GM10266 (cell line): ENCODE measurements around the gene TNNI3K.

Experiments used
- DNase-seq: peaks from one replicate; pipeline ENCODE4 v3.0.0; 2012; ENCODE audit errors: extremely low spot score
- CTCF ChIP-seq: IDR thresholded peaks from 2 replicates; pipeline ENCODE4 v1.5.1; 2012; ENCODE audit warnings: mild to moderate bottlenecking, low read depth; ENCODE audit not compliant: control insufficient read depth, insufficient read depth; ENCODE audit errors: missing control alignments

The TNNI3K gene

GRCh38 chr1:74420467-74420866 lies 185.3 kb downstream of the TNNI3K start:
- no peak for TF ChIP-seq CTCF
- DNase-seq, result no peak

DNA sequence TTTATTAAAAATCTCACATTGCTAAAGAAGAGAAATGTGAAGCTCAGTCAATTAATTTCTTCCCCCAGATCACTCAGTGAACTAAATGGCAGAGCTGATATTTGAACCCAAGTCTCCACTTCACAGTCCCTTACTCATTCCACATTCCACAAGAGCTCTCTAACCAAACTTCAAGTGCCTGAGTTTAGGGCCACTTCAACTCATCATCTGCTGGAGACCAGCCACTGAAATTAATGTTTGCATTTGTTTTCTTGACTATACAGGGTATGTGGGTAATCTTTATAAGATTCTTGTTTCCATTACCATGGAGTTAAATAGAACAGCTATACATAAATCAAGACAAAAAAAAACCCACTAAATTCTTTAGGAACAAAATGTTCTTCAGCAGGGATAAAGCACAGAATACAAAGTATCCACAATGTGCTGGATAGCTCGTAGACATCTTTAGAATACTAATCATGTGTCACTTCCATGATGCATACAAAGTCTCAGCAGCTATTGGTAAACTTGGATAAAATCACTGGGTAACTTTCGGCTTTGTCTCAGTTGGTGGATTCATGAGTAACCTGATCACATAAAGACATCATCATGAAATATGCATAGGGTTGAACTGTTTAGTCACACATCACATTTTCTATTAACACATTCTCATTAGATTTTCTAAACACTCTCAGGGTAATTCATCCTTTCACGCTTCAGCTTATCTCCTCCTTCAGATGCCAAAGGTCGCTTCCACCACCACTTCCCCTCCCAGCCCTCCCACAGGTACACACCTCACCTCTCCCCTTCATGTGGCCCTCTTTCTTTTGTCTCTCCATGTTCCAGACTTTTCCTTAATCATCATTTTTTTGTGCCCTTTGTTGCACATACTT lies 187.5 kb downstream of the TNNI3K start:
- no peak for DNase-seq
- TF ChIP-seq CTCF, result no peak

- TF ChIP-seq CTCF, result no peak
- DNase-seq, result no peak
These were observed 188.3 kb downstream of the TNNI3K start for GRCh38 chr1:74423471-74423870.

GRCh38 chr1:74425676-74426075 lies 190.5 kb downstream of the TNNI3K start:
- TF ChIP-seq CTCF, result no peak
- DNase-seq, result no peak

- TF ChIP-seq CTCF, result no peak
- no peak for DNase-seq
These were observed 191.2 kb downstream of the TNNI3K start for GRCh38 chr1:74426208-74426937.

DNA sequence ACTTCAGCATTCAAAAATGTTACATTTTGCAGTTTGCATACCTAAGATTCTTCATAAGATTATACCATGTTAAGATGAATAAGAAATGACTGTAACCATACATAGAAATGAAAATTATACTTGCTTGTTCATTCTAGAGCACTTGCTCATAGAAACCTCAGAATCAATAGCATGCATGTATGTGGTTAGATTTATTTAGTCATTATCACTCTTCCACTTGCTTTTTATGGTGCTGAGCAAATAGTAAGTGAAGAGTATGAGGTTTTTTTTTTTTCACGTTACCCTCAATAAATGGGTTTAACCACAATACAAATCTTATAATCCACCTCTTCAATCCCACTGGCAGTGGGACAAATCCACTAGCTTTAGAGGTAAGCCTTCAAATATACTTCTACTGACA lies 192.5 kb downstream of the TNNI3K start:
- no peak for DNase-seq
- TF ChIP-seq CTCF, result no peak

DNA sequence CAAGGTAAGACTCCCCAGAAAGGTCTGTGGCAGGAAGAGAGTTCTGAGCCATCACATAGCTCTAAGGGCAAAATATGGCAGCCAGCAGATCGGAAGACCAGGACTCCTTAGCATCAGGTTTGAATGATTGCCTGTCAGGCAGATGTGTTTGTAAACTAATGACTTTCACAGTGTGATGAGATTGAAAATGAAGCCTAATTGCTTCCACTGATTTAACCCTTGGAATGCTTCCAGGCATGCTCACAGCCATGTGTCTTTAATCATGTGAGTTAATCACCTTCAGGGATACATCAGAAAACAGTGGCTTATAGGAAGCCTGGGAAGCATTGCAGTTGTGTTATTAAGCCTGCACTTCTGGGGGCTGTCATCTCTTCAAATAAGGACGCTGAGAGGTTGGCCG lies 194.4 kb downstream of the TNNI3K start:
- no peak for DNase-seq
- no peak for TF ChIP-seq CTCF
